ENCODE data around the gene GPX6.

The GPX6 gene

GRCh38 chr6:28515676-28516075 is at the start of gene GPX6:
TSS of gene GPX6 (minus strand) at chr6:28515793. CDS start at chr6:28515743, 50 bp downstream.
- no peak for TF ChIP-seq CTCF (IDR thresholded peaks at IDR 0.05; ENCODE audit: borderline replicate concordance, insufficient read depth, low read depth, low read length)
- no peak within 1 kb of the TSS for H3K4me3 ChIP-seq (ENCODE audit: low read depth, low read length)

- no peak overlapping the region for H3K4me3 ChIP-seq (ENCODE audit: low read depth, low read length)
- no peak for TF ChIP-seq CTCF (IDR thresholded peaks at IDR 0.05; ENCODE audit: borderline replicate concordance, insufficient read depth, low read depth, low read length)
These were observed 48.0 kb upstream of the GPX6 start for GRCh38 chr6:28563430-28564095.

GRCh38 chr6:28558629-28559028 is 43.0 kb upstream of the GPX6 start:
- no peak for TF ChIP-seq CTCF (IDR thresholded peaks at IDR 0.05; ENCODE audit: borderline replicate concordance, insufficient read depth, low read depth, low read length)

GRCh38 chr6:28555136-28555535 is 39.5 kb upstream of the GPX6 start:
- TF ChIP-seq CTCF (IDR thresholded peaks at IDR 0.05; ENCODE audit: borderline replicate concordance, insufficient read depth, low read depth, low read length): no peak
- no peak overlapping the region for H3K4me3 ChIP-seq (ENCODE audit: low read depth, low read length)

More at GRCh38 chr6:28558629-28559028, 43.0 kb upstream of the GPX6 start:
- H3K4me3 ChIP-seq (ENCODE audit: low read depth, low read length): no peak overlapping the region

GRCh38 chr6:28553986-28554881 is 38.6 kb upstream of the GPX6 start:
- no peak for TF ChIP-seq CTCF (IDR thresholded peaks at IDR 0.05; ENCODE audit: borderline replicate concordance, insufficient read depth, low read depth, low read length)
- H3K4me3 ChIP-seq (ENCODE audit: low read depth, low read length): no peak overlapping the region

GRCh38 chr6:28553384-28553985 is 37.9 kb upstream of the GPX6 start:
- no peak overlapping the region for H3K4me3 ChIP-seq (ENCODE audit: low read depth, low read length)
- TF ChIP-seq CTCF (IDR thresholded peaks at IDR 0.05; ENCODE audit: borderline replicate concordance, insufficient read depth, low read depth, low read length): no peak

All from GM12875 (cell line).